Measurements from ENCODE around the gene KLK11.

The KLK11 gene

GRCh38 chr19:51059715-51060114 lies 33.3 kb upstream of the KLK11 start:
- no peak overlapping the region for H2AFZ ChIP-seq (ENCODE audit: low read length, unreplicated experiment)
- H3K4me3 ChIP-seq (ENCODE audit: low read depth, low read length) = no peak overlapping the region
- H3K36me3 ChIP-seq (ENCODE audit: insufficient read depth, low read length) = no peaks in the 10 kb centered on the region
- H3K4me1 ChIP-seq (ENCODE audit: control insufficient read depth, insufficient read depth, low read length, unreplicated experiment) = no peaks in the 10 kb centered on the region
- no peak overlapping the region for H3K27ac ChIP-seq (ENCODE audit: low read depth, low read length)
- H3K79me2 ChIP-seq (ENCODE audit: control insufficient read depth, insufficient read depth, low read length, unreplicated experiment) = no peaks in the 10 kb centered on the region
- peaks cover 31% of the 10 kb centered on the region for H3K27me3 ChIP-seq (ENCODE audit: insufficient read depth, low read length)

- H3K27ac ChIP-seq (ENCODE audit: low read depth, low read length) = no peak overlapping the region
- H3K27me3 ChIP-seq (ENCODE audit: insufficient read depth, low read length) = peaks cover 36% of the 10 kb centered on the region
- no peaks in the 10 kb centered on the region for H3K36me3 ChIP-seq (ENCODE audit: insufficient read depth, low read length)
- no peak overlapping the region for H3K4me3 ChIP-seq (ENCODE audit: low read depth, low read length)
- H3K79me2 ChIP-seq (ENCODE audit: control insufficient read depth, insufficient read depth, low read length, unreplicated experiment) = no peaks in the 10 kb centered on the region
- H3K4me1 ChIP-seq (ENCODE audit: control insufficient read depth, insufficient read depth, low read length, unreplicated experiment) = no peaks in the 10 kb centered on the region
- H2AFZ ChIP-seq (ENCODE audit: low read length, unreplicated experiment) = no peak overlapping the region
Measured at GRCh38 chr19:51055866-51056265, 29.4 kb upstream of the KLK11 start.

GRCh38 chr19:51047031-51047335 lies 20.6 kb upstream of the KLK11 start:
- no peaks in the 10 kb centered on the region for H3K36me3 ChIP-seq (ENCODE audit: insufficient read depth, low read length)
- H3K4me3 ChIP-seq (ENCODE audit: low read depth, low read length) = no peak overlapping the region
- H3K27ac ChIP-seq (ENCODE audit: low read depth, low read length) = no peak overlapping the region
- H3K79me2 ChIP-seq (ENCODE audit: control insufficient read depth, insufficient read depth, low read length, unreplicated experiment) = no peaks in the 10 kb centered on the region
- H3K4me1 ChIP-seq (ENCODE audit: control insufficient read depth, insufficient read depth, low read length, unreplicated experiment) = no peaks in the 10 kb centered on the region
- no peak overlapping the region for H2AFZ ChIP-seq (ENCODE audit: low read length, unreplicated experiment)
- peaks cover 16% of the 10 kb centered on the region for H3K27me3 ChIP-seq (ENCODE audit: insufficient read depth, low read length)

- no peak overlapping the region for H3K4me3 ChIP-seq (ENCODE audit: low read depth, low read length)
- H2AFZ ChIP-seq (ENCODE audit: low read length, unreplicated experiment) = no peak overlapping the region
- H3K79me2 ChIP-seq (ENCODE audit: control insufficient read depth, insufficient read depth, low read length, unreplicated experiment) = no peaks in the 10 kb centered on the region
- no peaks in the 10 kb centered on the region for H3K4me1 ChIP-seq (ENCODE audit: control insufficient read depth, insufficient read depth, low read length, unreplicated experiment)
- no peaks in the 10 kb centered on the region for H3K36me3 ChIP-seq (ENCODE audit: insufficient read depth, low read length)
- no peak overlapping the region for H3K27ac ChIP-seq (ENCODE audit: low read depth, low read length)
- peaks cover 14% of the 10 kb centered on the region for H3K27me3 ChIP-seq (ENCODE audit: insufficient read depth, low read length)
Measured at GRCh38 chr19:51044327-51044726, 17.9 kb upstream of the KLK11 start.

GRCh38 chr19:51043497-51043896 lies 17.1 kb upstream of the KLK11 start:
- H3K27me3 ChIP-seq (ENCODE audit: insufficient read depth, low read length) = peaks cover 14% of the 10 kb centered on the region
- H3K4me3 ChIP-seq (ENCODE audit: low read depth, low read length) = no peak overlapping the region
- no peak overlapping the region for H3K27ac ChIP-seq (ENCODE audit: low read depth, low read length)
- H3K79me2 ChIP-seq (ENCODE audit: control insufficient read depth, insufficient read depth, low read length, unreplicated experiment) = no peaks in the 10 kb centered on the region
- H3K4me1 ChIP-seq (ENCODE audit: control insufficient read depth, insufficient read depth, low read length, unreplicated experiment) = no peaks in the 10 kb centered on the region
- H2AFZ ChIP-seq (ENCODE audit: low read length, unreplicated experiment) = no peak overlapping the region
- no peaks in the 10 kb centered on the region for H3K36me3 ChIP-seq (ENCODE audit: insufficient read depth, low read length)

GRCh38 chr19:51040151-51040550 lies 13.7 kb upstream of the KLK11 start:
- Histone ChIP-seq H2AFZ (ENCODE audit: low read length, unreplicated experiment) (no peak overlapping the region), H3K79me2 (ENCODE audit: control insufficient read depth, insufficient read depth, low read length, unreplicated experiment) (no peaks in the 10 kb centered on the region), H3K4me1 (ENCODE audit: control insufficient read depth, insufficient read depth, low read length, unreplicated experiment) (no peaks in the 10 kb centered on the region), H3K27ac (ENCODE audit: low read depth, low read length) (no peak overlapping the region), H3K27me3 (ENCODE audit: insufficient read depth, low read length) (0 out of 2 replicates have a peak, but pooled peaks cover under 1% of the 10 kb centered on the region), H3K4me3 (ENCODE audit: low read depth, low read length) (no peak overlapping the region), H3K36me3 (ENCODE audit: insufficient read depth, low read length) (no peaks in the 10 kb centered on the region)

GRCh38 chr19:51036519-51036918 lies 10.1 kb upstream of the KLK11 start:
- Histone ChIP-seq H3K4me1 (ENCODE audit: control insufficient read depth, insufficient read depth, low read length, unreplicated experiment) (no peaks in the 10 kb centered on the region), H3K4me3 (ENCODE audit: low read depth, low read length) (no peak overlapping the region), H3K36me3 (ENCODE audit: insufficient read depth, low read length) (no peaks in the 10 kb centered on the region), H3K27me3 (ENCODE audit: insufficient read depth, low read length) (0 out of 2 replicates have a peak, but pooled peaks cover 6% of the 10 kb centered on the region), H3K27ac (ENCODE audit: low read depth, low read length) (no peak overlapping the region), H3K79me2 (ENCODE audit: control insufficient read depth, insufficient read depth, low read length, unreplicated experiment) (no peaks in the 10 kb centered on the region), H2AFZ (ENCODE audit: low read length, unreplicated experiment) (no peak overlapping the region)

GRCh38 chr19:51034704-51035103 lies 8.3 kb upstream of the KLK11 start, which contains the start of gene KLK12:
Gene KLK12, minus strand, starts transcription at chr19:51035002. Its CDS starts 381 bp downstream, at chr19:51034621.
- Histone ChIP-seq H3K79me2 (ENCODE audit: control insufficient read depth, insufficient read depth, low read length, unreplicated experiment) (no peaks in the 10 kb centered on the region), H2AFZ (ENCODE audit: low read length, unreplicated experiment) (no peak within 1 kb of the TSS)

GRCh38 chr19:51031880-51032225 lies 5.4 kb upstream of the KLK11 start:
- H3K4me3 ChIP-seq (ENCODE audit: low read depth, low read length) = no peak overlapping the region
- no peaks in the 10 kb centered on the region for H3K79me2 ChIP-seq (ENCODE audit: control insufficient read depth, insufficient read depth, low read length, unreplicated experiment)
- no peaks in the 10 kb centered on the region for H3K4me1 ChIP-seq (ENCODE audit: control insufficient read depth, insufficient read depth, low read length, unreplicated experiment)
- no peak overlapping the region for H3K27ac ChIP-seq (ENCODE audit: low read depth, low read length)
- peaks cover 20% of the 10 kb centered on the region for H3K27me3 ChIP-seq (ENCODE audit: insufficient read depth, low read length)
- H2AFZ ChIP-seq (ENCODE audit: low read length, unreplicated experiment) = no peak overlapping the region
- no peaks in the 10 kb centered on the region for H3K36me3 ChIP-seq (ENCODE audit: insufficient read depth, low read length)

More at GRCh38 chr19:51034704-51035103, 8.3 kb upstream of the KLK11 start, which contains the start of gene KLK12:
- Histone ChIP-seq H3K27ac (ENCODE audit: low read depth, low read length) (no peak within 1 kb of the TSS), H3K36me3 (ENCODE audit: insufficient read depth, low read length) (no peaks in the 10 kb centered on the region), H3K27me3 (ENCODE audit: insufficient read depth, low read length) (0 out of 2 replicates have a peak, but pooled peaks cover 6% of the 10 kb centered on the region), H3K4me3 (ENCODE audit: low read depth, low read length) (no peak within 1 kb of the TSS), H3K4me1 (ENCODE audit: control insufficient read depth, insufficient read depth, low read length, unreplicated experiment) (no peaks in the 10 kb centered on the region)

- no peak overlapping the region for H2AFZ ChIP-seq (ENCODE audit: low read length, unreplicated experiment)
- peaks cover 23% of the 10 kb centered on the region for H3K27me3 ChIP-seq (ENCODE audit: insufficient read depth, low read length)
- no peak overlapping the region for H3K4me3 ChIP-seq (ENCODE audit: low read depth, low read length)
- no peaks in the 10 kb centered on the region for H3K4me1 ChIP-seq (ENCODE audit: control insufficient read depth, insufficient read depth, low read length, unreplicated experiment)
- H3K27ac ChIP-seq (ENCODE audit: low read depth, low read length) = no peak overlapping the region
- H3K79me2 ChIP-seq (ENCODE audit: control insufficient read depth, insufficient read depth, low read length, unreplicated experiment) = no peaks in the 10 kb centered on the region
- H3K36me3 ChIP-seq (ENCODE audit: insufficient read depth, low read length) = no peaks in the 10 kb centered on the region
Measured at GRCh38 chr19:51031220-51031879, 4.9 kb upstream of the KLK11 start.

- H3K27ac ChIP-seq (ENCODE audit: low read depth, low read length) = no peak overlapping the region
- H3K27me3 ChIP-seq (ENCODE audit: insufficient read depth, low read length) = peaks cover 30% of the 10 kb centered on the region
Measured at GRCh38 chr19:51030631-51031030, 4.2 kb upstream of the KLK11 start.

More at GRCh38 chr19:51030631-51031030, 4.2 kb upstream of the KLK11 start:
- no peaks in the 10 kb centered on the region for H3K4me1 ChIP-seq (ENCODE audit: control insufficient read depth, insufficient read depth, low read length, unreplicated experiment)
- H3K36me3 ChIP-seq (ENCODE audit: insufficient read depth, low read length) = no peaks in the 10 kb centered on the region
- no peak overlapping the region for H3K4me3 ChIP-seq (ENCODE audit: low read depth, low read length)
- H2AFZ ChIP-seq (ENCODE audit: low read length, unreplicated experiment) = no peak overlapping the region
- H3K79me2 ChIP-seq (ENCODE audit: control insufficient read depth, insufficient read depth, low read length, unreplicated experiment) = no peaks in the 10 kb centered on the region
